HuH-7 (cell line): ENCODE measurements around the gene OTULIN.

Experiments
- DNase-seq: peaks from one replicate; pipeline ENCODE4 v3.0.0; 2011; ENCODE audit warnings: low spot score

OTULIN gene

DNA sequence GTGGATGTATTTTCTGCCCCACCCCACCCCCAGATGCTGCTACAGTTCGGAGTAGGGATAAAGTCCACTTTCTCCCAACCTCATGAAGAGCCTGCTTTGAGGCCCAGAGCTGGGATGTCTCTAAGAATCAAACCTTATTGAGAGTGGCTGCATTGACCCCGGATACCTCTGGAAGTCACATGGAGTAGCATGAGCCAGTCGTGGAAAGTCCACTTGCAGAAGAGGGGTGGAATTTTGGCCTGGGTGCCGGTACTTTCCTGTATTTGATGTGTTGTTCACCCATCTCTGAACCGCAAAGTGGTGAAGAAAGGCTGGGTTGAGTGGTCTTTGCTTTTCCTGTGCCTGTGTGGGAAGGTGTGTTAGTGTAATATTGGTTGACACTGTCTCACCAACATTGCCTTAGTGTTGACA, 3.7 kb downstream of the OTULIN start:
- no peak for DNase-seq

DNA sequence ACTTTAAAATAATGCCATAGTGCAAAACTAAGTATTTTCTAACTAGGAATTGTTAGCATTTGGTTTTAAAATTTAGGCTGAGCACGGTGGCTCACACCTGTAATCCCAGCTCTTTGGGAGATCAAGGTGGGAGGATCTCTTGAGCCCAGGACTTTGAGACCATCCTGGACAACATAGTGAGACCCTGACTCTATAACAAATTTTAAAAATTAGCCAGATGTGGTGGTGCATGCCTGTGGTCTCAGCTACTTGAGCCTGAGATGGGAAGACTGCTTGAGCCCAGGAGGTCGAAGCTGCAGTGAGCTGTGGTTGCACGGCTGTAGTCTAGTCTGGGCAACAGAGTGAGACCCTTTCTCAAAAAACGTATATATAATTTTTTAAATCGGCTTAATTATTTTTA, 4.9 kb downstream of the OTULIN start:
- DNase-seq, result no peak

DNA sequence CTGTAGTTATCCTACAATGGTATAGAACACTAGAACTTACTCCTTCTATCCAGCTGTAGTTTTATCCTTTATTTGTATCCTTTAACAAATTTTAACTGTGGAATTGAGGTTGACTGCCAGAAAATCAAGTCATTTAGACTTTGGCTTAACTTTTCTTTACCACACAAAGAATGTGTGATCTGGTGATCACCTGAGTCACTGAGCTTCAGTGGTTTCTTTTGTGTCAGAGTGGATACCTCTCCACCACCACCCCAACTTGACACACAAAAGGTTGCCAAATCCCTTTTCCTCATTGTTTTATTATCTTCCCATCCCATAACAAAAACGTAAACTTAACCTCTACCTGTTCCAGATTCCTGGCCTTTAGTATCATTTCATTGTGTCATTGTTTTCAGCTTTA, 5.5 kb downstream of the OTULIN start:
- no peak for DNase-seq

GRCh38 chr5:14671414-14671813, 6.9 kb downstream of the OTULIN start:
- DNase-seq, result no peak

GRCh38 chr5:14672082-14672481, 7.6 kb downstream of the OTULIN start:
- no peak for DNase-seq

GRCh38 chr5:14672484-14673394, 8.2 kb downstream of the OTULIN start:
- DNase-seq, result no peak

DNA sequence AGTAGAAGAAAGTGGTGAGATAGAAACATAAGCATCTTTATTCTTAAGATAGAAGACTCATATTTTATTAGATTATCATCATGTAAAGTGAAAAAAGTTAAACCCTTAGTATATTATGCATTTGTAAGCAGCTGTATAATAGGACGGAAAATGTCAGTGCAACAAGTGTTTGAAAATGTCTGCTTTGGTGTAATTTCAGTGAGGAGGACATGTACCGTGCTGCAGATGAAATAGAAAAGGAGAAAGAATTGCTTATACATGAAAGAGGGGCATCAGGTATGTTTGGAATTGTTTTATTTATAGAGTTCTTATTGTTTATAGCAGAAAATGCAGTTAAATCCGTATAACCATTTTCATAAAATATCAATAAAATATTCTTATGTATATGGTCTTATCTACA, 8.9 kb downstream of the OTULIN start:
- no peak for DNase-seq

DNA sequence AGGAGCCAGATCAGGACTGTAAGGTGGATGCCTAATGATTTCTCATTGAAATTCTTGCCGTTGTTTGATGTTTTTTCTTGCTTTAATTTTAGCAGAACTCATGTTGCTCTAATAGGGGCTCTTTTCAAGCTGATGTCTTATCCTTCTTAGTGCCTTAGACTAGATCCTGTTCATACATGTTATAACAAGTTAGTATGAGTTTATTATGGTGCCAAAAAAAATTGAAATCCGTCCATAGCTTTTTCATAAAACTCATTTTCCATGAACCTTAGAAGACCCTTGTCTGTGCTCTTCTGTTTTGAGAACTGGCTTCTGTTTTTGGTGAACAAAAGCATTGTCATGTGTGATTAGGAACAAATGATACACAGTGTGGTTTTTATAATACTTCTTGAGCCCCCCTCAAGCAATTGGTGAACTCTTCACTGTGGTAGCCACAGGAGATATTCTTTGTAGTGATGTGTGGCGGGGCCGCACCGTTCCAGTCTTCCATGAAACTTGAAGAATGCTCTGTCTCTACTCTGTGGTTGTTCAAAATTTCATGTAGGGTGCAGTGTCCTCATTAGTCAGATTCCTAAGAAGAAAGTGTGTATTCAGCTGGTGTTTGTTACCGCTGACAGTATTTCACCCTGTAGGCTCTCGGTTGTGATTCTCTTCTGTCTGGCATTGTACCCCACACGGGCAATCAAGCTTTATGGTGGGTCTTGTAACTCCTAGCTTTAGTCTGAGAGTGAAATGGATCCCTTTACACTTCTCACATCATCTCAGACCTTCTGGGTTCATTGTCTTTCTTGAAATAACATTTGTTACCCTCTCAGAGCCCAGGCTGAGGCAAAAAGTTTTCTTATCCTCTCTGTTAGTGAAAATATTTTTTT, 10.7 kb downstream of the OTULIN start:
- no peak for DNase-seq

GRCh38 chr5:14675865-14676300, 11.4 kb downstream of the OTULIN start:
- no peak for DNase-seq

DNA sequence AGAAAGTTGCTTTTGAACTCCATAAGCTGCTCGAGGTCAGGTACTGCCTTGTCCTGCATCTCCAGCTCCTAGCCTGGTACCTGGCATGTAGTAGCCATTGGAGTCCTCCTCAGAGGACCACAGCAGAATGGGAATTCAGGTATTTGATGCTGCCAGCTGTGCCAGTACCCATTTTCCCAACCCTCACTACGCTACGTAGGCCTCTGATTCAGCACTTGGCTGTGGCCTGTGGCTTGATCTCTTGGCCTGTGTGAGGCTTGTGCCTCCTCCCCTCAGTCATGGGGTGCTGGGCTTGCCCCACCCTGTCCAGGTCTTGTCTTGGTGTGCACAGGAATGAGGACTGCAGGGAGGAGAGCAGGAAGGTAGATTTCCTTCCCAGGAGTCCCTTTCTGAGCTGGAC, 11.8 kb downstream of the OTULIN start:
- no peak for DNase-seq

DNA sequence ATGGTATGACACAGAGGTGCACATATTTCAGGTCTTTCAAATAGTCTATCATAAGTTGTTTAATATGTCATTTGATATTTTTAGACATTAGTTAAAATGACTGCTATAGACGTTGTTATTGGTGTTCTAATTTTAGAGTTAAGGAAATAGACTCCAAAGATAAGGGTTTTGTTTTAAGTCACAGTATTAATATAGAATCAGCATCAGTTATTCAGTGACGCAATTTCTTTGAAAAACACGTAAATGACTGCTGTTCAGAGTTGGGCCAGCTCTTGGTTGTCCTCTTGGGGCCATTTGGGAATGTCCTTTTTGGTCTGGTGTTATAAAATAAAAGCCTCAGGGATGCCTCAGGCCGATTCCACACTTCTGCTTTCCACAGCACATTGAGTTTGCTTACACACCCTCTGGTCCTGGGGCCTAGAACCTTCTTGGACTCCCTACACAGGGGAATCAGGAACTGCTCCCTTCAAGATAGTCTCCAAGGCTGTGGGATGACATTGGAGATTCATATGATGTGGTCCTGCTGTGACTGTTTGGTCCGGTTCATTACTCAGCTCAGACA, 14.3 kb downstream of the OTULIN start:
- DNase-seq, result no peak

GRCh38 chr5:14679595-14679994, 15.1 kb downstream of the OTULIN start:
- DNase-seq, result no peak

GRCh38 chr5:14681236-14681752, 16.8 kb downstream of the OTULIN start:
- DNase-seq, result no peak

GRCh38 chr5:14683906-14684455, 19.5 kb downstream of the OTULIN start:
- no peak for DNase-seq

DNA sequence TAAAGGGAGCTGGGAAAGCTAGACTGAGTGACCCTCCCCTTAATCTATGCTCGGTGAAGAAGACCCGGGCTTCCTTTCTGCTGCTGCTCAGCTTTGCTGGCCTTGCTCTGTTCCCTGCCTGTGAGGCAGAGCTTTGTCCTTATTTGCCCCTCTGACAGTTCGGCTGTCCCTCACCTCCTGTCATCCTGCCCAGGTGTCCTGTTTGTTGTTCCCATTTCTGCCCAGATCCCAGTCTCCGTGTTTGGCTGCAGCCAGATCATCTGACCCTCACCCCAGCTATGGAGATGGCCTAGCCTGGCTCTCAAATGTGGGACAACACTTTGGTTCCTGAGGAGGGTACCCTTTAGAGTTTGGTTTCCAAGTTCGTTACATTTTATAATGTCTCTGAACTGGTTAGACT, 20.2 kb downstream of the OTULIN start:
- DNase-seq, result no peak

DNA sequence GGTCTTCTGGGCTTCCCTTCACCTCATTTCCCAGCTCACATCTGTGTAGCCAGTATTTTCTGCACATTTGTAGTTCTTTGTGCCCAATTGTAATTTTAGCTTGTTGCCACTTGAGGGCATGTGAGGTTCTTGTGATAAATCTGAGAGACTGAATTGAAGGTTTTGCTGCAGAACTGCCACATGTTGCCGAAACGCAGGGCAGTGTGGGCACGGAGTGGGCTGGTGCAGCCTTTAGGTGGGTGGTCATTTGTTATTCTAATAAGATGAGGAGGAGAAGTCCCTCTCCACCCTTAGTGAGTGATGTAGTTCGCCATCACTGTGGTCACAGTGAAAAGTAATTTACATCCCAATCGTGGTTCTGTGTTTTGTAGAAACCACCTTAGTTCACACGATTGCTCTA, 21.2 kb downstream of the OTULIN start:
- DNase-seq, result peak; percentile 34

DNA sequence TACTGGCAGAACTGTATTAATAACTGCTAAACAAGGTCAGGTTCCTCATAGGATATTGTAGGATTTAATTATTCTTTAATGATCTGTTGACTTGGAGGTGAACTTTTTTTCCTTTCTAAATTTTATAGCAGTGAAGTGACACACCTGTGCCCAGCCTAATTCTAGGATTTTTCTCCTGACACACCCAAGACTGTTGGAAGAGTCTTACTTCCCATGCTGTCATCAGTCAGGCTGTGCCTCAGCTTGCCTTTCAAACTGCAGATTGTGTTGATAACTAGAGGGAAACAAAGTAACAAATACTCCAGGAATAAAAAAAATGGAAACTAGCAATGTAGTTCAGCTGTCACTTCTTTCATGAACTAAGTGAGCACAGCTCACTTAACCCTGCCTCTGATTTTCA, 22.0 kb downstream of the OTULIN start:
- no peak for DNase-seq

GRCh38 chr5:14687023-14687665, 22.6 kb downstream of the OTULIN start:
- DNase-seq, result no peak

GRCh38 chr5:14693070-14693469, 28.6 kb downstream of the OTULIN start:
- no peak for DNase-seq

DNA sequence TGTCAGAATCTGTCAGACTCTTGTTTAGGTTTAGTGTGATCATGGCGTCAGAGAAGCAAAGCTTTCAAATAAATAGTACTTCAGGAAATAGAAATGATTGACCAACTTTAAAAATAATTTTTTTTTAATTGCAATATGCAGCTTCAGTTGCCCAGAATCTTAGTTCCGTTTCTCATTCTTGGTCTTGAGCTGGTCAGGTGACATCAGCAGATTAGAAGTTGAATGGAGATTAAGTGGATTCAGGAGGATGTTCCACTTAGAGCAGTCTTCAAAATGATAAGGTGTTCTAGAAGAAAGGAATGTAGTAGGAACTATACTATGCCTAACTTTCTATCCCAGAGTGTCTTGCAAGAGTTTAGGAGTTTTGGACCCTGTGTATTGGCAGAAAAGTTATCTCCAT, 30.6 kb downstream of the OTULIN start:
- no peak for DNase-seq

DNA sequence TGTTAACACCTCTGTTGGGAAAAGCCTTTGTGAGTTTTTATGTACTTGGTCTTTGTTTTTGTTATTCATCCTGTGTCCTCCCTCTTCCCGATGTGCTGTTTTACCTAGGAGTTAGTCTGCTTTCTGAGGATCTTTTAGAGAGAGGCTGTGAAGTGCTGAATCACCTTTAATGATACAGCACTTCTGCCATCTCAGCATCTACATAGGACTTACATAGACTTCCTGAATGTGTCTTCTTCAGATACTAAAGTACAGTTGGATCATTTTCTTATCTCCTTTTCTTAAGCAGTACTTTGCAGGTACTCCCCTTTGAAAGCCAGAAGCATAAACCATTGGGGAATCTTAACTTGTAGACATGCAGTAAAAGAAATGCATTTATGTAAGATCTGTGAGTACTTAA, 31.5 kb downstream of the OTULIN start:
- no peak for DNase-seq

- no peak for DNase-seq
Measured at GRCh38 chr5:14696851-14697250, 32.3 kb downstream of the OTULIN start.
